ENCODE measurements around the gene EHF. TPM values are rescaled to one million over a fixed set of nuclear protein-coding genes. Genes with fewer than 3 reads are reported as not detected.

Gene EHF
- total and polyA plus RNA-seq, 2 donors (not counting 1 experiment from before 2014, with no cell fraction given), result 0.51 TPM; not detected in 1

GRCh38 chr11:34643311-34643710, 22.4 kb downstream of the EHF start:
- no peak overlapping the region for H3K4me2 ChIP-seq (ENCODE audit: extremely low read depth, insufficient read depth, low read length)
- TF ChIP-seq EZH2 (IDR thresholded peaks at IDR 0.05; ENCODE audit: low read length, missing control alignments), result no peak
- no peaks in the 10 kb centered on the region for H3K9me3 ChIP-seq (ENCODE audit: control insufficient read depth, insufficient read depth, low read depth, low read length)
- H3K9ac ChIP-seq (ENCODE audit: insufficient read depth, low read length), result no peak overlapping the region
- no peak overlapping the region for H3K4me3 ChIP-seq (replicated peaks in 1 of 4; ENCODE audit: control extremely low read depth in 1 of 4, insufficient read depth in 1 of 4, low read depth in 3 of 4, low read length in 4 of 4)
- H3K36me3 ChIP-seq (ENCODE audit: control insufficient read depth, insufficient read depth, low read length), result no peaks in the 10 kb centered on the region
- H3K79me2 ChIP-seq (ENCODE audit: control insufficient read depth, insufficient read depth, low read length), result no peaks in the 10 kb centered on the region
- H3K27me3 ChIP-seq (ENCODE audit: control insufficient read depth, insufficient read depth, low read length), result no peaks in the 10 kb centered on the region
- H2AFZ ChIP-seq (ENCODE audit: low read length), result no peak overlapping the region
- H3K27ac ChIP-seq (ENCODE audit: insufficient read depth, low read length), result no peak overlapping the region
- DNase-seq (ENCODE audit: low read depth in 2 of 2), result no peak
- peaks cover 5% of the 10 kb centered on the region for H3K4me1 ChIP-seq (ENCODE audit: control insufficient read depth, extremely low read depth, insufficient read depth, low read length)
- H4K20me1 ChIP-seq (ENCODE audit: control insufficient read depth, extremely low read depth, insufficient read depth, low read length), result no peaks in the 10 kb centered on the region

- no peak overlapping the region for H3K9ac ChIP-seq (ENCODE audit: insufficient read depth, low read length)
- no peak overlapping the region for H2AFZ ChIP-seq (ENCODE audit: low read length)
- TF ChIP-seq EZH2 (IDR thresholded peaks at IDR 0.05; ENCODE audit: low read length, missing control alignments), result no peak
- no peak for TF ChIP-seq CTCF (conservative IDR thresholded peaks at IDR 0.05 in 1 of 2, IDR thresholded peaks at IDR 0.05 in 1 of 2; ENCODE audit: low read depth in 1 of 2, low read length in 2 of 2)
- no peak overlapping the region for H3K4me2 ChIP-seq (ENCODE audit: extremely low read depth, insufficient read depth, low read length)
- H3K4me3 ChIP-seq (replicated peaks in 1 of 4; ENCODE audit: control extremely low read depth in 1 of 4, insufficient read depth in 1 of 4, low read depth in 3 of 4, low read length in 4 of 4), result no peak overlapping the region
- H3K27ac ChIP-seq (ENCODE audit: insufficient read depth, low read length), result no peak overlapping the region
- H3K36me3 ChIP-seq (ENCODE audit: control insufficient read depth, insufficient read depth, low read length), result no peaks in the 10 kb centered on the region
- peaks cover 5% of the 10 kb centered on the region for H3K4me1 ChIP-seq (ENCODE audit: control insufficient read depth, extremely low read depth, insufficient read depth, low read length)
- no peaks in the 10 kb centered on the region for H3K27me3 ChIP-seq (ENCODE audit: control insufficient read depth, insufficient read depth, low read length)
- no peaks in the 10 kb centered on the region for H3K79me2 ChIP-seq (ENCODE audit: control insufficient read depth, insufficient read depth, low read length)
- H3K9me3 ChIP-seq (ENCODE audit: control insufficient read depth, insufficient read depth, low read depth, low read length), result no peaks in the 10 kb centered on the region
- DNase-seq (ENCODE audit: low read depth in 2 of 2), result no peak
- no peaks in the 10 kb centered on the region for H4K20me1 ChIP-seq (ENCODE audit: control insufficient read depth, extremely low read depth, insufficient read depth, low read length)
Measured at GRCh38 chr11:34643846-34644245, 23.0 kb downstream of the EHF start.

- peaks cover 5% of the 10 kb centered on the region for H3K4me1 ChIP-seq (ENCODE audit: control insufficient read depth, extremely low read depth, insufficient read depth, low read length)
- H3K36me3 ChIP-seq (ENCODE audit: control insufficient read depth, insufficient read depth, low read length), result no peaks in the 10 kb centered on the region
- no peak overlapping the region for H2AFZ ChIP-seq (ENCODE audit: low read length)
- H3K79me2 ChIP-seq (ENCODE audit: control insufficient read depth, insufficient read depth, low read length), result no peaks in the 10 kb centered on the region
- H4K20me1 ChIP-seq (ENCODE audit: control insufficient read depth, extremely low read depth, insufficient read depth, low read length), result no peaks in the 10 kb centered on the region
- no peaks in the 10 kb centered on the region for H3K27me3 ChIP-seq (ENCODE audit: control insufficient read depth, insufficient read depth, low read length)
- no peak for TF ChIP-seq EZH2 (IDR thresholded peaks at IDR 0.05; ENCODE audit: low read length, missing control alignments)
- TF ChIP-seq CTCF (conservative IDR thresholded peaks at IDR 0.05 in 1 of 2, IDR thresholded peaks at IDR 0.05 in 1 of 2; ENCODE audit: low read depth in 1 of 2, low read length in 2 of 2), result no peak
- H3K4me2 ChIP-seq (ENCODE audit: extremely low read depth, insufficient read depth, low read length), result peak overlapping the region; percentile 32
- H3K9ac ChIP-seq (ENCODE audit: insufficient read depth, low read length), result no peak overlapping the region
- no peaks in the 10 kb centered on the region for H3K9me3 ChIP-seq (ENCODE audit: control insufficient read depth, insufficient read depth, low read depth, low read length)
- H3K4me3 ChIP-seq (replicated peaks in 1 of 4; ENCODE audit: control extremely low read depth in 1 of 4, insufficient read depth in 1 of 4, low read depth in 3 of 4, low read length in 4 of 4), result no peak overlapping the region
- peak; percentile 90 to 93 for DNase-seq (ENCODE audit: low read depth in 2 of 2)
- peak overlapping the region; percentile 14 for H3K27ac ChIP-seq (ENCODE audit: insufficient read depth, low read length)
Measured at GRCh38 chr11:34644669-34645406, 23.9 kb downstream of the EHF start.

All from fibroblast of lung (primary cell).